Brain pericyte (primary cell): ENCODE results near the gene SARDH.
"Not testable (repeated sequence)": the region's sequence is repeated elsewhere in the genome, so short reads cannot be mapped to it uniquely, and the experiment has no call there.

Source experiments
- DNase-seq: peaks from one replicate; pipeline ENCODE4 v3.0.0-alpha.2; 2012; ENCODE audit warnings: low read depth, low spot score

SARDH gene

DNA sequence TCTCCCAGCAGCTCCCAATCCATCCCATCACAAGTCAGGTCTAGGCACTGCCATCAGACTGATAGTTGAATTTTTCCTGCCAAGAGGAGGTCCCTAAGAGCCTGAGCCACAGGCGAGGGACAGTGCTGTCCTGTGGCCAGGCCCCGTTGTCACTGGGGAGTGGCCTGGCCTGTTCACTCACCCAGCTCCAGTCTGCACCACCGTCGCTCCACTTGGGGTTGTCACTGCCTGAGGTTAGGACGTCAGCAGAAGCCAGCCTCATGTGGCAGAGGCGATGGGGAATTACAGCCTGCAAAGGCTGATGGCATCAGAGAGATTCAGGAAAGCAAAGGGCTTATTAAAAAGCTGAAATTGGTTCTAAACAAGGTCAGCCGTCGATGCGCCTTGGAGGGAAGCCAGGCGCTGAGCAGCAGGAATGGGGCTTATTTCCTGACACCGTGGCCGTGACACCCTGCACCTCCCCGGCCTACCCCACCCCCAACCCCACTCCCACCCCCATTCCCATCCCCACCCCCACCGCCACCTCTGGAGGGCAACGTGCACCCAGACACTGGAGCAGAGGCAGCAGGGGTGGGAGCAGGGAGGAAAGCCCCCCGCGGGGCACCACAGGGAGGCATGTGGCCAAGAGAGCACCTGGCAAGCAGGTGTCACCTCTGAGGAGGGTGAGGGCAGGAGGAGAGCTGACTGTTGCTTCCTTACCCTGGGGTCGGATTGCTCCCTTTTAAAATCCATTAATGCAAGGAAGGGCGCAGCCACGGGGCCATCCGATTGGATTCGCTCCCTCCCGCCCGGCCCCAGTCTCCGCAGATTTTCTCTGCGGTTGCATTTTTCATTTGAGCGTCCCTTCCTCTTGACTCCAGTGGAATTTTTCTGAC, 105.1 kb downstream of the SARDH start:
- DNase-seq, result no peak

DNA sequence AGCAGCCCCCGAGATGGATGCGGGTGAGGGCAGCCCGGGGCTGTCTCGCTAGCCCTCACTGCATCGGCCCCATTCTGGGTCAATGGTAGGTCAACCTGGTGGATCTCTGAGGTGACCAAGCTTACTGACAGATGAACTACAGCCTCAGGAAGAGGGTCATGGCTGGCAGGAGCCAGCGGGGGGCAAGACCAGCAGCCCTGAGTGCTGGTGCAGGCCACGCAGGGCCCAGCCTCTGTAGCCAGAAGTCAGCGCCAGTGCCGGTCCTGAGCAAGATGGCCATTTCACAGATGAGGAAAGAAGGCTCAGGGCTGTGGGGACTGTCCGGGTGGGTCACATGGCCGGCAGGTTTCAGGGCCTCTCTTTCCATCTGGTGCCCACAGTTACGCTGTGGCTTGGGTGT, 107.0 kb downstream of the SARDH start:
- no peak for DNase-seq

DNA sequence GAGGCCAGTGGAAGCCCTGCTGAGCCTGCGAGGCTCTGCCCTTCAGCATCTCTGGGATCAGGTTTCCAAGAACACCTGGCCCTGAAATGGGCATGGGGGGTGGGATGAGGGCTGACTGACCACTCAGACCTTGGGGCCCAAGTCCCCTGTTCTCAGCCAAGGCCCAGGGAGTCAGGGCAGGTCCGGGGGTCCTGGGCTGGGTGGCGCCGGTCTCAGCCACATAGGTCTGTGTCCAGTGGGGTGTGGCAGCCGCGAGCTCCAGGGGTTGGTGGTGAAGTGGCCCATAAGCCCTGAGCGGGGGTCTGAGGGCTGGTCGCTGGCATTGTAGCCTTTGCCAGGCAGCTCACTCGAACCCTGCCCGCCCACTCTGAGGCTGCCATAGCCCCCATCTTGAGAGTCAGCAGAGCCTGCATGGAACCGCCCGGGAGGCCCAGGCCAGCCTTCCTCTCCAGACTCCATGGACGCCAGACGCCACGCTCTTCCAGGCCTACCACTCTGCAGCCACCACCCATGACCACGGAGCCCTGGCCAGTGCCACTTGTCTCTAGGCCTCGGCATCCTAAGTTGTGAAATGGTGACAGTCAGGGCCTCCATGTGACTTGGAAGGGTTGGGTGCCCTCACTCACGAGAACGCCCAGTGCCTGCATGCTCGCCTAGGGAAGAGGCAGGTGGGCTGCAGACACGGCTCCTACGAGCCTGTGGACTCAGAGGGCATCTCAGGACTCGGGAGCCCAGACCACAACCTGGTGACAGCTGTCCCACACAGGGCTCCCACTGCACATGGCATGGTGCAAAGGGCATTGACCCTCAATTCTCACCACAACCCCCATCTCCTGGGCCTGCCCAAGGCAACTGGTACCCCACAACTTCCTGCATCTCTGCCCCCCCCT, 108.7 kb downstream of the SARDH start:
- DNase-seq, result no peak

DNA sequence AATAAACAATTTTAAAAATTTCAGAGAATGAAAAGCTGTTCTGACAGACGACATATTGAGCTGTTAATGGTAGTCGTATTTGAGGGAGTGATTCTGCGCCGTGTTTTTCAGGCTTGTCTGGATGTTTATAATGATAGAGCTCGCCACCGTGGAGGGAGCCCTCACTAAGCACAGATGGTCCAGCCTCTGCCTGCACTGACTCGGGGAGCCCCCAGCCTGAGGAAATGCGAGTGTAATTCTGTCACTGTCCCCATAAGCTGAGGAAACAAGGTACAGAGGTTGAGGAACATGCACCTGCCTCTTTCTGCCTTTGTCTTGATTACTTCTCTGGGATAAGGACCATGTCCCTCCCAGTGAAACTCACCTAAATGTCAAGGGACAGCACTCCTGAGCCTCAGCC, 109.4 kb downstream of the SARDH start:
- DNase-seq, result no peak

DNA sequence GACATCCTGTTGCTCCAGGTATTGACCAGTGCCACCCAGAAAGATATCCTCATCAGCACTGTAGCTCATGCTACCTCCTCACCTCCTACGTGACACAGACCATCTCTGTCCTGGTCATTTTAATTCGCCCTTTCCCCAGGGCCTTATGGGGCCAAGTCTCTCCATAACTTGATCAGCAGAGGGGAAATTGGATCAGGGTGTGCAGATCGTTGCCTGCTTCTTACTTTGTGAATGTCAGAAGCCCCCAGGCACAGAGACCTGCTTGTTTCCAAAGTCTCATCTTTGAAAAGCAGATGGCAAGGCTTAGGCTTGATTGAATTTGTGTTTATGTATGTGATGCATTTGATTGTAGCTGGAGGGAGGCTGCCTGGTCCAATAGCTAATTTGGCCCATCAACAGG, 110.8 kb downstream of the SARDH start:
- DNase-seq, result no peak

DNA sequence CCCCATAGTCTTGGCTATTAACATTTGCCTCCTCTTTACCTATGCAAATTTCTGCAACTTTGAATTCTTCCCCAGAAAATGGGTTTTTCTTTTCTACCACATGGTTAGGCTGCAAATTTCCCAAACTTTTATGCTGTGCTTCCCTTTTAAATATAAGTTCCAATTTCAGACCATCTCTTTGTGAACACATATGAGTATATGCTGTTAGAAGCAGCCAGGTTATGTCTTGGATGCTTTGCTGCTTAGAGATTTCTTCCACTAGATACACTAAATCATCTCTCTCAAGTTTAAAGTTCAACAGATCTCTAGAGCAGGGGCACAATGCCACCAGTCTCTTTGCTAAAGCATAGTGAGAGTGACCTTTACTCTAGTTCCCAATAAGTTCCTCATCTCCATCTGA, 112.1 kb downstream of the SARDH start:
- DNase-seq, result not testable (repeated sequence)

DNA sequence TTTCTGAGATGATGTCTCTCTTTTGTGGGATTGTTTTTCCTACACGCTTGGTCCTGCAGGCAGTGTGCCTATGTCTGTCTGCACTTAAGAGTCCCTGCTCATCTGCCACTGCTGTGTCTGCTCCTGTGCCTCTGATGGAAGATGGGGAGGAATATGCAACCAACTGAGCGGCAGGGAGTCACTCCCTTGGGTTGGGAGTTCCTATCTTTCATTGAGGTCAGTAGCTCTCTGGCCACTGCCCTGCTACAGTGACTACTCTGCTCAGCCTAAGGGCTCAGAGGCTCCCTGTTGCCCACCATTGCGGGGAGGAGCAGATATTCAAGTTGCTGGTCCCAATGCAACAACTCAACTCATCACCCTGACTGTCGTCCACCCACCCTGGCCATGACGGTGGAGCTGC, 115.6 kb downstream of the SARDH start:
- DNase-seq, result no peak

DNA sequence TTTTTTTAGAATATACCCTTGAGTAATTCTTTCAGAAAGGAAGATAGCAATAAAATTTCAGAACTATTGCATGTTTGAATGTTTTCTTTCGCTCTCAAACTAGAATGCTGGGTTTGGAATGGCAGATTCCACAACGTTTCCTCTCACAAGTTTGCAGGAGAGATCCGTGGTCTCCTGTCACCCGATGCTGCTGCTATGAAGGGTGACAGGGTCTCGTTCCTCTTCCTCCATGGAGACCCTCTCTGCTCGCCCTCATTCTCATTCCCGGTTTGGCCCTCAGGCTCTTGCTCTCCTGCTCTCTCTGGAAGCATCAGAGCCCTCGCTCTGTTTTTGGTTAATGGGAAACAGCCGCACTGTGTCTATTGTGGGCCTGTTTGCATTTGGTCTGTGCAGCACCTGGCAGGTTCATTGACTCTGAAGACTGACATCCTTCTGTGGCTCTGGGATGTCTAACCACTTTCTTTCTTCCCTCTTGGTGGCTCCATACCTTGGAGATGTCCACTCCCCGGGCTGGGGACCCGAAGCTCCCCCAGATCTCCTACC, 116.4 kb downstream of the SARDH start:
- no peak for DNase-seq

DNA sequence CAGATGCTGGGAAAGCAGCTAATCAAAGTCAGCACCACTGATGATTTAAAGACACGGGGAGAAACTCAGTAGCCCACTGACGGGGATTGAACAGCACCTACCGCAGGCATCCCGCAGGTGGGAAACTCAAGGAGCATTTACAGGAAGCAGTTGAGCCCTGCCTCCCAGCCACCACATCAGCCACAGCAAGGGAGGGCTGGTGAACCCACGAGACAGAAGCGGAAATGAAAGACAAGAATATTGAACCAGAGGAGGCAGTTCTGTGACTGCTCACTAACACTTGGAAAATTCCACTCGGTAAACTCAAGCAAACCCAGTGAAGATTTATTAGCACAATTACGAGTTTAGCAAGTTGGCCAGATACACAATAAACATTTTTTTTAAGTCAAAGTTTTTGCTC, 118.4 kb downstream of the SARDH start:
- no peak for DNase-seq

DNA sequence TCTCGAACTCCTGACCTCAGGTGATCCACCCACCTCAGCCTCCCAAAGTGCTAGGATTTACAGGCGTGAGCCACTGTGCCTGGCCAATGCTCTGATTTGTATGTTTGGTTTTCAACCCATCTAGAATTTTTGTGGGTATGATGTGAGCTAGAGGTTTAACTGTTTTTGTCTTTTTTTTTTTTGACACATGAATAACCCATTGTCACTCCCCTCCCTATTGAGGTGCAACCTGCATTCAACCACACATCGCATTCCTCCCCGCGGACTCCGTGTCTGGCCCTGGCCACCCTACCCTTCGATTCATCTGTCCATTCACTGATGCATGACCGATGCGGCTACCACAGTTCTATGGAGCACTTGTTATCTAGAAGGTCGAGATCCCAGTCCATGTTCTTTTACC, 119.4 kb downstream of the SARDH start:
- DNase-seq, result no peak

DNA sequence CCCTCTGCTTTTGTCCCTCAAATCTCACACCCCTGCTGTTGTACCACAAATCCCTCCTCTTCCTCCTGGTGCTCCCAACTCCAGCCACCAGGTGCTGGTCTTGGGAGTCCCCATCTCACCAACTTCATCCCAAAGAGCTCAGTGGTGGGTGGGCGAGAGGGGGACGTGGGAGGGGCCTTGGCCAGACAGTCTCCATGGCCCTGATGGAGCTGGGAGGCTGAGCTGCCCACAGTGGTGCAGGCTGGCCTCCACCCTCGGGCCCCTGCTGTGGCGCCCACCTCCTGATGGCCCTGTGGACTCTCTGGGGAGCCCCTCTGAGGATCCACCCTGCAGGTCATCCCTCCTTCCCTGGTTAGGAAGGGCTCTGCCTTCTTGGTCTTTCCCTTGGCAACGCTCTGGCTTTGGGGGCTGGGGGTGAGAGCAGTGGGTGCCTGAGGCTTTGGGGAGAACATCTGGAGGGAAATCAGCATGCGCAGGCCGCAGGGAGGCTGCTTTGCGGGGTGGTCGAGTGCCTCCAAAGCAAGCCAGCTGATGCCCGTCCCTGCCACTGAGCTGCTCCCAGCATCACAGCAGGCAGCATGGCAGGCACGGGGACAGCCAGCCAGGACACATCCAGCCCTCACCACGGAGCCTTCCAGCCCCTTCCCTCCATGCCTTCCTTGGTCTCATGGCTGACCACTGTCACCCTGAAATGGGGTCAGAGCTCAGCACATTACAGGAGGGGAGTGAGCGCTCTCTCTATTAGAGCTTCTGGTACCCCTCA, 121.3 kb downstream of the SARDH start:
- no peak for DNase-seq

DNA sequence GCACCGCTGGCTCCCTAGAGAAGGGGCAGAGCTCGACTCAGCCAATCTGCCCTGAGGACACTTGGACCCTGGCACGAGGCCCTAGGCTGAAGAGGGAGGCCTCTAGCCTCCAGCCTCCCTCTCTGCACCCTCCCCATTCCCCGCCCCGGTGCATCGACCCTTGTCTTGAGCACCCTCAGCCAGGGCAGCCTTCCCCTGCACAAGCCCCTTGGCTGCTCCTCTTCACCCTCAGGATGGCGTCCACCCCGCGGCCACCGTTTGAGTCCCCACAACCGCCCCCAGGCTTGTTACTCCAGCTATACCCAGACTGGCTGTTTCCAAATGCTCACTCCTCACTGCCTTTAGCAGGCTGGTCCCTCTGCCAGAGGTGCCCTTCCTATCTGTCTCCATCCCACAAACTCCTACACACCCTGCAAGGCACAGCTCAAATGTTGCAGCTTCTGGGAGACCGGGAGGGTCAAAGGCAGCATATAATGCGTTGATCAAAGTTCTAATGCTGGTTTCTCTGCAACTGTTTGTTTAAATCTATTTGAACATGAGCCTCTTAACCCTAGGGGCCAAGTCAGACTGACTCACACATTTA, 122.5 kb downstream of the SARDH start:
- no peak for DNase-seq

DNA sequence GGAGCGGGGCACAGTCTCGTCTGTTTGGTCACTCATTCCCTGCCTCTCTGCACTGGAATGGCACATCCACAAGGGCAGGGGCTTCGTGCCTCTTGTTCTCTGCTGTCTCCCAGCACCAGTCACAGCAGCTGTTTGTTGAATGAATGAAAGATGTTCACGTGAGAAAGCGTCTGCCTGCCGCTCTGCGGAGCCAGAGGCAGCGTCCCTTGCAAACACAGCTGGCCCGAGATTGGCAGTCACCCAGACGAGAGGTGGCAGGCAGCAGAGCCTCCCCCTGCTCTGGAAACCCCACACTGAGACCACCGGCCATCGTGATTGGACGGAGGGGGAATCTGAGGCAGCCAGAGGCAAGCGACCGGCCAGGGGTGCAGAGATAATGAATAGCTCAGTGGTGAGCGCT, 123.0 kb downstream of the SARDH start:
- no peak for DNase-seq

DNA sequence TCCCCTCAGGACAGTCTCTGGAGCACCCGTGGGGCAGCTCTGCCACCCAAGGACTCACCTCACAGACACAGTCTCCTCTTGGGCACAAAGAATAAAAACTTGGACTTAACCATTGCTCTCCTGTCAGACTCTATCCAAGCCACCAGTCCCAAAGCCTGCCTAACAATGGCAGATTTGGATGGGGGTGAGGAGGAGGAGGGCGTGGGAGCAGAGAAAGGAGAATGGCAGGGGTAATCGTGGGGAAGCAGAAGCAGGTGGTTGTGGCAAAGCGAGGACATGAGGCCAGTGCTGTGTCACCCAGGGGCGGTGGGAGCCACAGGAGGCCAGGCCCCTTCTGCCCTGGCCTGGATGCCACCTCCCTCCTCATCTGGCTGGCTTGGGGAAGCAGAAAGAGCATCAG, 123.5 kb downstream of the SARDH start:
- no peak for DNase-seq

DNA sequence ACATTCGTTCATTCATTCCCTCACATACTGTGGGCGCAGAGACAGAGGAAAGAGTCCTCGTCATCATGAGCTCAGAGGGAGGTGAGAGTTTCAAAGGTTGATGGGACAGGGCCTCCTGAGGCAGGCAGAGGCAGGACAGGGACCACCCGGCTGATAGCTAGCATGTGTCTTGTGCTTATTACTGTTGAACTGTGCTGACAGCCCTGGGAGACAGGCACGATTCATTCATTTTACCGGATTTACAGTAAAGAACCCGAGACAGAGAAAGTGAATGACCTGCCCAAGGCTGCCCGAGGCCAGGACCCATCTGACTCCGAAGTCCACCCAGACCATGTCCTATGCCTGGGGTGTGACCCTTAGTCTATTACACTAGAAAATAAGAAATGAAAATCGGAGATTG, 124.1 kb downstream of the SARDH start:
- DNase-seq, result no peak
